ENCODE results near the gene ADAM10.
"Not testable (repeated sequence)": the region's sequence is repeated elsewhere in the genome, so short reads cannot be mapped to it uniquely, and the experiment has no call there.

The ADAM10 gene

GRCh38 chr15:58749532-58750337 lies at the start of gene ADAM10:
TSS of gene ADAM10 (minus strand) at chr15:58749707. CDS start at chr15:58749534, 173 bp downstream.
- peak; percentile 94 for DNase-seq (ENCODE audit: low spot score)

GRCh38 chr15:58797505-58797904 lies 48.0 kb upstream of the ADAM10 start:
- no peak for DNase-seq (ENCODE audit: low spot score)

- DNase-seq (ENCODE audit: low spot score), result no peak
These were observed 46.3 kb upstream of the ADAM10 start for GRCh38 chr15:58795825-58796224.

GRCh38 chr15:58793862-58794261 lies 44.4 kb upstream of the ADAM10 start:
- peak; percentile 92 for DNase-seq (ENCODE audit: low spot score)

- DNase-seq (ENCODE audit: low spot score), result no peak
These were observed 38.7 kb upstream of the ADAM10 start for GRCh38 chr15:58788056-58788710.

GRCh38 chr15:58785355-58785754 lies 35.8 kb upstream of the ADAM10 start:
- DNase-seq (ENCODE audit: low spot score), result no peak

GRCh38 chr15:58779554-58779953 lies 30.0 kb upstream of the ADAM10 start:
- DNase-seq (ENCODE audit: low spot score), result no peak

- DNase-seq (ENCODE audit: low spot score), result no peak
These were observed 27.6 kb upstream of the ADAM10 start for GRCh38 chr15:58777107-58777506.

GRCh38 chr15:58775402-58775801 lies 25.9 kb upstream of the ADAM10 start:
- no peak for DNase-seq (ENCODE audit: low spot score)

- no peak for DNase-seq (ENCODE audit: low spot score)
These were observed 23.5 kb upstream of the ADAM10 start for GRCh38 chr15:58773024-58773423.

GRCh38 chr15:58771621-58772250 lies 22.2 kb upstream of the ADAM10 start:
- no peak for DNase-seq (ENCODE audit: low spot score)

- DNase-seq (ENCODE audit: low spot score), result peak; percentile 95
These were observed 21.5 kb upstream of the ADAM10 start, which contains the start of gene MINDY2 for GRCh38 chr15:58770857-58771620. TSS of gene MINDY2 (plus strand) at chr15:58771302. CDS start at chr15:58771396, 94 bp downstream.

GRCh38 chr15:58770519-58770856 lies 21.0 kb upstream of the ADAM10 start:
- peak; percentile 68 for DNase-seq (ENCODE audit: low spot score)

GRCh38 chr15:58768601-58769004 lies 19.1 kb upstream of the ADAM10 start:
- DNase-seq (ENCODE audit: low spot score), result not testable (repeated sequence)

GRCh38 chr15:58766290-58766689 lies 16.8 kb upstream of the ADAM10 start:
- no peak for DNase-seq (ENCODE audit: low spot score)

GRCh38 chr15:58764468-58764867 lies 15.0 kb upstream of the ADAM10 start:
- DNase-seq (ENCODE audit: low spot score), result no peak

- no peak for DNase-seq (ENCODE audit: low spot score)
These were observed 13.2 kb upstream of the ADAM10 start for GRCh38 chr15:58762731-58763130.

- DNase-seq (ENCODE audit: low spot score), result no peak
These were observed 12.8 kb upstream of the ADAM10 start for GRCh38 chr15:58762285-58762684.

GRCh38 chr15:58761010-58761388 lies 11.5 kb upstream of the ADAM10 start:
- no peak for DNase-seq (ENCODE audit: low spot score)

- no peak for DNase-seq (ENCODE audit: low spot score)
These were observed 11.0 kb upstream of the ADAM10 start for GRCh38 chr15:58760385-58761009.

- DNase-seq (ENCODE audit: low spot score), result no peak
These were observed 8.6 kb upstream of the ADAM10 start for GRCh38 chr15:58758141-58758540.

GRCh38 chr15:58755956-58756355 lies 6.4 kb upstream of the ADAM10 start:
- no peak for DNase-seq (ENCODE audit: low spot score)
